ENCODE results near the gene KY. TPM values are rescaled to one million over a fixed set of nuclear protein-coding genes. Genes with fewer than 3 reads are reported as not detected.

Gene KY
- total RNA-seq, 1 donor from 2014 or later: not detected

DNA sequence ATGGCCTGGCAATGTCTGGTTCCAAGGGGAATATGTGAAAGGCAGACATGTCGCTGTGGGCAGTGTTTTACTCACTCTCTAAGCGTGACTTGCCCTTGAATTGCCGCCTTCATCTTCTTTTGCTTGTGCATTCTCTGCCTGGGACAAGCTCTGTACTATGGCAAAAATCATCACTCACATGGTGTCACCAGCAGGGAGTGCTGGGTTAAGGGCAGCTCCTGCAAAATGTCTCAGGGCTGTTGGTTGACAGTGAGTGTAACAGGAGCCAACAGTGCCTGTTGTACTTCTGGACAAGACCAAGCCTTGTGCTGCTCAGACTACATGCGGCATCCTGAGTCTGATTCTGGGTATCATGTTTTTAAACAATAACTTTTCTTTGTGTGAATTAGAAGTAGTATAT is 45.3 kb upstream of the KY start:
- DNase-seq: no peak
- H3K4me3 Mint-ChIP-seq (ENCODE audit: unreplicated experiment): no peak overlapping the region
- no peak overlapping the region for H3K27ac Mint-ChIP-seq (ENCODE audit: unreplicated experiment)
- peaks cover 3% of the 10 kb centered on the region for H3K4me1 Mint-ChIP-seq (ENCODE audit: low read depth, unreplicated experiment)
- no peak for TF ChIP-seq CTCF (IDR thresholded peaks at IDR 0.05; ENCODE audit: partially characterized antibody, unreplicated experiment)
- H3K9me3 Mint-ChIP-seq (ENCODE audit: unreplicated experiment): peaks cover 6% of the 10 kb centered on the region
- no peaks in the 10 kb centered on the region for H3K36me3 Mint-ChIP-seq (ENCODE audit: unreplicated experiment)
- peaks cover 8% of the 10 kb centered on the region for H3K27me3 Mint-ChIP-seq (ENCODE audit: unreplicated experiment)

- DNase-seq: no peak
- H3K4me1 Mint-ChIP-seq (ENCODE audit: low read depth, unreplicated experiment): peaks cover 3% of the 10 kb centered on the region
- H3K9me3 Mint-ChIP-seq (ENCODE audit: unreplicated experiment): peaks cover 6% of the 10 kb centered on the region
- TF ChIP-seq CTCF (IDR thresholded peaks at IDR 0.05; ENCODE audit: partially characterized antibody, unreplicated experiment): no peak
- no peak overlapping the region for H3K27ac Mint-ChIP-seq (ENCODE audit: unreplicated experiment)
- no peaks in the 10 kb centered on the region for H3K36me3 Mint-ChIP-seq (ENCODE audit: unreplicated experiment)
- peaks cover 5% of the 10 kb centered on the region for H3K27me3 Mint-ChIP-seq (ENCODE audit: unreplicated experiment)
- no peak overlapping the region for H3K4me3 Mint-ChIP-seq (ENCODE audit: unreplicated experiment)
These were observed 44.2 kb upstream of the KY start for GRCh38 chr3:134694946-134695543.

GRCh38 chr3:134694466-134694865 is 43.6 kb upstream of the KY start:
- Mint-ChIP-seq H3K9me3 (ENCODE audit: unreplicated experiment) (peaks cover 6% of the 10 kb centered on the region), H3K4me1 (ENCODE audit: low read depth, unreplicated experiment) (peaks cover 3% of the 10 kb centered on the region), H3K4me3 (ENCODE audit: unreplicated experiment) (no peak overlapping the region), H3K36me3 (ENCODE audit: unreplicated experiment) (no peaks in the 10 kb centered on the region), H3K27me3 (ENCODE audit: unreplicated experiment) (peaks cover 4% of the 10 kb centered on the region), H3K27ac (ENCODE audit: unreplicated experiment) (no peak overlapping the region)
- no peak for DNase-seq
- TF ChIP-seq CTCF (IDR thresholded peaks at IDR 0.05; ENCODE audit: partially characterized antibody, unreplicated experiment): no peak

DNA sequence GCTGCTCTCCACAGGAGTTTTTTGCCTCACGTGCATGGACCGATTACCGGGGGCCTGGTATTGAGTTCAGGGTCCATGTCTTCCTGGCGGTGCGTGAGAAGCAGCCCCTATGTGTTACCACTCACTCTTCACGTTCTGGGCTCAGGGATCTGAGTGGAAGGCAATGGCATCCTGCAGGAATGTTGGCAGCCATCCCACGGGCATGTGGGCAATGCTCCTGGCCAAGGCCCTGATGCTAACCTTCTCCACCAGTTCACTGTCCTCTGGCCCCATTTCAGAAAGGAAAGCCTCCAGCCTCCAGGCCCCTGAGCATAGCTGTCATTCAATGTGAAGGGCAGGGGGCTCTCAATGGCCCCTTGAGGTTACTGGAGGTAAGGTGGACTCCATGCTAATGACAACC is 43.0 kb upstream of the KY start:
- no peak overlapping the region for H3K27ac Mint-ChIP-seq (ENCODE audit: unreplicated experiment)
- peaks cover 6% of the 10 kb centered on the region for H3K9me3 Mint-ChIP-seq (ENCODE audit: unreplicated experiment)

More for the DNA sequence above, 43.0 kb upstream of the KY start:
- peaks cover 3% of the 10 kb centered on the region for H3K4me1 Mint-ChIP-seq (ENCODE audit: low read depth, unreplicated experiment)
- H3K4me3 Mint-ChIP-seq (ENCODE audit: unreplicated experiment): no peak overlapping the region
- peaks cover 4% of the 10 kb centered on the region for H3K27me3 Mint-ChIP-seq (ENCODE audit: unreplicated experiment)
- DNase-seq: no peak
- H3K36me3 Mint-ChIP-seq (ENCODE audit: unreplicated experiment): no peaks in the 10 kb centered on the region
- no peak for TF ChIP-seq CTCF (IDR thresholded peaks at IDR 0.05; ENCODE audit: partially characterized antibody, unreplicated experiment)
